NCI-H2196 treated with DMSO at 0.1 percent for 48 hours (cell line): ENCODE measurements around the gene MAGI2.
A peak's percentile ranks its signal among the peaks of the same experiment; 100 is the strongest.
"Not testable (repeated sequence)": the region's sequence is repeated elsewhere in the genome, so short reads cannot be mapped to it uniquely, and the experiment has no call there.

ENCODE experiments used
- DNase-seq: peaks from one replicate; lab custom pipeline; 2025; ENCODE audit not compliant: unreplicated experiment; lab: John Stamatoyannopoulos, UW

Gene MAGI2

DNA sequence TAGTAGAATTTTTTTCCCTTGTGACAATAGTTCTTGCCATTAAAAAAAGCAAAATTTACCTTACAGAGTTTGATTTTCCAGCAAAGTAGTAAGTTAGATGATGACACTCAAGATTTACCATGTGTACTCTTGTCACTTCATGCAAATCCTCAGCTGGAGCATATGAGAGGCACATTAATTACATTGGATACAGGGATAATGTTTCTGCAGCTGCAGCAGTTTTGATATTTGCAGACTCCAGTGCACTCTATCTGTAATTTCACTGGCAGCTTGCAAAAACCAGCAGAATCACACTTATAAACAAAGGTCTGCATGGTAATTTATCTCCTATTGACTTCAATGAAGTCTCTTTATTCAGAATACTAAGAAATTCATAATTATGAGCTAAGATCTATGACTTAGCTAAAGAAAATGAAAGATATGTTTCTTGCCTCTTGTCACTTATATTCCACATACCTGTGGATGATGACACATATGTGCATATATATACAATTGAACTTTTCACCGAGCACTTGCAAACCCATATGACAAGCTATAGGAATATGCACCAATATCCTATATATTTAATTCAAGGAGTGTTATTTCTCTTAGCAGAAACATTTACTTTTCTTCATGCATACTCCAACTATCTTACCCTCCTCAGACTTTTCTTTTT is 1124.3 kb downstream of the MAGI2 start:
- no peak for DNase-seq

DNA sequence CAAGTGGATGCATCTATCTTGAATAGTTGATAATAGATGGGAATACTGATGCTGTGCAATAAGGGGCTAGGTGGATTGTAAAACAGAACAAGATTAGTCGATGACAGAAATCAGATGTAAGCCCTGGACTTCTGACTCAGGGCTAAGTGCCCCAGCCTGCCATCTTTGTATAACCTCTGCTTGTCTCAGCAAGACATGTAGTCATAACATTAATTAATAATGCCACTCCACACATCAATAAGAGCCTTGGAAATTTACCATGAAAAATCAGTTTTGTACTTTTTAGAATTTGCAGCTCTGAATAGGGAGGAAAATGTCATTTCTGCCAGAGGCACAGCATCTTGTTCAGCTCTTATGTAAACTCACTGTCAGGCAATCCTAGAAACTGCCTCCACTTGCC is 1125.7 kb downstream of the MAGI2 start:
- DNase-seq, result no peak

DNA sequence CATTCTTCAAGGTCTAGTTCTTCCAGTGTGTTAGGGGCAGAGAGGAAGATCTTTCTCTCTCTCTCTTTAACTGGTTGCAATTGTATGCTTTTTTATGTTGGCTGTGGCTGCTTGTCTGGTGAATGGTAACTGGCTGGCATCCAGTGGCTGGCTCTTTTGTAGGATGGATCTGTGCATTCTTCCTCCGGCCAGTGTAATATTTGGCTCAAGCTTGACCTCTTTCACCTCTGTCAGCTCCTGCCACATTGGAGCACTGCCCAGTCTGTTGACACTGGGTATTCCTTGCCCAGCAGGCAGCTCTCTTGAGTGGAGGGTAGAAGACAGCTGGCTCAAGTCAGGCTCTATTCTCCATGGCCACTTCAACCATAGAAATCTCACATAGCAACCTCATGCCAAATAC is 1126.6 kb downstream of the MAGI2 start:
- peak; percentile 12 for DNase-seq

DNA sequence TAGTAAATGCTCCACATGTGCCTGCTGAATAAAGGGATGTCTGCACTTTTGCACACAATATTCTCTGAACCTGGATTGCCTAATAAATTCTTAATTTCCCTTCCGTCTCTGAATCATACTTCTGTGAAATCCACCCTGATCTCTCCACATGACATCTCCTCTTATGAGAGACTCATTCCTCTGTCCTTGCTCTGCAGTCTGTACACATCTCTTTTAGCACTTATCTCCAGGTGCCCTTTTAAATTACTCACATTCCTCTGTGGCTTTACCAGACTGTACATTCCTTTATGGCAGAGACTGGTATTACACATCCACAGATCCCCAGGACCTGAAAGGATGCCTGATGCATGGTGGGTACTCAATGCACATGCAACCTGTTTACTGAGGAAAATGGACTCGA is 1127.3 kb downstream of the MAGI2 start:
- no peak for DNase-seq

DNA sequence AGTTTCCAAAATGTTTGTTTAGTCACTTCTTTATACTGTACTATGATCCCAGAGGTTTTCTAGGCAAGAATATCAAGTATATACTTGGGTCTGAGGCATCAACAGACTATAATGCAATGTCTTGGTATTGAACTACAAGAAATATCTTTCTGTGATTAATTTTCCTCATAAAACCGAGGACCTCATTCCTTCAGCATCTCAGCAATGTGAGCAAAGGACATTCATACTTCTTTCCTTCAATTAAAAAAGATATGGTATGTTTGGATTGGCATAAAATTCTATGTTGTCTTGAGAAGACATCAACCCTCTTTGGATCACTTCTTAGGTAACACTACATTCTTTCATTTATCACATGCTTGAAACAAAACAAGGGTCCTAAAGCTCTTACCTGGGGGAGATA is 1130.3 kb downstream of the MAGI2 start:
- no peak for DNase-seq

DNA sequence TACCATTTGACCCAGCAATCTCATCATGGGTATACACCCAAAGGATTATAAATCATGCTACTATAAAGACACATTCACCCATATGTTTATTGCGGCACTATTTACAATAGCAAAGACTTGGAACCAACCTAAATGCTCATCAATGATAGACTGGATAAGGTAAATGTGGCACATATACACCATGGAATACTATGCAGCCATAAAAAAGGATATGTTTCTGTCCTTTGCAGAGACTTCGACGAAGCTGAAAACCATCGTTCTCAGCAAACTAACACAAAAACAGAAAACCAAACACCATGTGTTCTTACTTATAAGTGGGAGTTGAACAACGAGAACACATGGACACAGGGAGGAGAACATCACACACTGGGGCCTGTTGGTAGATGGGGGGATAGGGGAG is 1131.2 kb downstream of the MAGI2 start:
- DNase-seq, result not testable (repeated sequence)

DNA sequence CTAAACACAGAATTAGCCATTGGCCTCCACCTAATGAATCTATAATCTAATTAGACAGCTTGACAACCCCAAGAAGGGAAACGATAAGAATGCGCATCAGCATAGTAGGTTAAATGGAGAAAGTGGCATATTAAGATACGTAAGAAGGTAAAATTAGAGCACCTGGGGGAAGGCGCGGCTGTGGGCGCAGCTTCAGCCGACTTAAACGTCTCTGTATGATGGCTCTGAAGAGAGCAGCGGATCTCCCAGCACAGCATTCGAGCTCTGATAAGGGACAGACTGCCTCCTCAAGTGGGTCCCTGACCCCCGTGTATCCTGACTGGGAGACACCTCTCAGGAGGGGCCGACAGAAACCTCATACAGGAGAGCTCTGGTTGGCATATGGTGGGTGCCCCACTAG is 1136.1 kb downstream of the MAGI2 start:
- no peak for DNase-seq

DNA sequence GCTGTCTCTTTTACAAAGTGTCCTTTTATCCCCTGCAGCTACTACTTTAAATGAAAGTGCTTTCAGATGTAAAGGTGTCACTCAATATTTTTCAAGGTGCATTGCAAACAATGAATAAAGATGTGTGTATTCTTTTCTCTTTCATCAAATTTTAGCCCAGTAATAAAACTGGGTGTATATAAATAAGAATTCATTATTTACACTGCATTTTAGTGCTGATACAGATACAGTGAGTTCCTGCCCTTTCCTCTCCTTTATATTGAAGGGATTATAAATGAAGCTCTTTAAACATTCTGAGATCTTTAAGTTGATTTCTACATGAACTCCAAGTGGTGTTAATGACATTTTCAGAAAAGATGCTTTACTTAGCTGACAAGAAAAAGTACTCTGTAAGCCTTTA is 1137.4 kb downstream of the MAGI2 start:
- no peak for DNase-seq

DNA sequence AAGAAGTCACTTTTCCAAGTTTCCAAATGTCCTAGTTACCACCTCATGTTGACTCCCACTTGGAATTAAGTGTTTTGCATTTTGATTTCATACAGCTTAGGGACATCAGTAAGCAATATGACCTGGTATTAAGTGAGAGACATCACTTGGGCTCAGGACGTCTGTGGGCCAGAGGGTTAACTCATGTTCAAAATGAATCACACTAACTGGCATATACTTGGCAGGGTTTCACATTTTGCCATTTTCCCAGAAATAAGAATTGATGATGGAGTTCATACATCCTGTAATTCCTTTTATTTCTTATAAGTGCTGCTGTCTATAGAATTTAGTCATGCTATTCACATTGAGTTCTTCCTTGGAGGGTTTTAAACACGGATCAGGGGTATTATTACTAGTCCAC is 1138.3 kb downstream of the MAGI2 start:
- DNase-seq, result no peak

DNA sequence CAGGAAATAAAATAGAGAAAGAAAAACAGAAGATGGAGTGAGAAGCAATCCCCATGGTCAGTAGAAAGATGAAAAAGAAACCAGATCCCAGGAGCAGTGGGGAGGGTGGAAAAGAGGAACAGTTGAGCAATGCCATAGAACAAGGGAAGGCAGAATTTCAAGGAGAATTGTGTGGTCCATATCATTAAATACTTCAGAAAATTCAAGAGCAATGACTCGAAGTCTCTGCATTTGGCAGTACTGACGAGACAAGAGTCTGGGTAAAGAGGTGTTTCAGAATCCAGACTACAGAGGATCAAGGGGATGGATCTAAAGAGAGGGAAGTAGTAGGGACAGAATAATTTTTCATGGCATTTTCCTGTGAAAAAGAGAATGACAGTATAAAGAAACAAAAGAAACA is 1142.3 kb downstream of the MAGI2 start:
- DNase-seq, result no peak

DNA sequence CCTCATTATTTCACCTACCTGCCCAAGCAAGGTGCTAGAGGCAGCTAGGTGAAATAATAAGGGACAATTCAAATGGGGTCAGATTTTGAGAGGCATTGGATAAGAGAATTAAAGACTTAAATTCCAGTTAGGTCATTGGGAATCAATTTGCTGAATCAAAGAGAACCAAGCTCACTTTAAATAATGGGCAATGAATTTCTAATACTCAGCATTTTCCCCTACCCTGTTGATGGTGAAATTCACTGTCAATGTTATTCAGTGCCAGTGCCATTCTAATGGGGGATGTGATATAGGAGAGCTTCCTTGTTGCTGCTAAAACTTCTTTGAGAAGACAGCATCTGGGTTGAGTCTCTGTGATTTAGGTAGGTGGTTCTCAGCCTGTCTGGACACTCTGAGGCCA is 1145.6 kb downstream of the MAGI2 start:
- DNase-seq, result no peak

DNA sequence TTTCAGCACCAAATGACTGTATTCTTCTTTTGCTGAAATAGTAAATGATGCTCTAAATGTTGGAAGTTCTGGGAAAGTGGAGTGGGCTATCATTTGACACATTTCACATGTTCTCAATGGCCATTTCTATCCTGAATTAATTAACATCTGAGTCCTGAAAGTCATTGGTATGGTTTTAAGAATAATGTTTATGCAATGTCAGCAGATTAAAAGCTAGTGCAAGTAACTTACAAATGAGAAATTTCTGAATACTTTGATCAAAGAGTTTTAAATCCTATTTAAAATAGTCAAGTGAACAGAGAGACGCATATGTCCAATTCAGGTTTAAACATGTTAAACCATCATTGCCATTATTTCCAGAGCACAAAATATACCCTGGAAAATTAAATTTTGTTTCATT is 1146.8 kb downstream of the MAGI2 start:
- no peak for DNase-seq

DNA sequence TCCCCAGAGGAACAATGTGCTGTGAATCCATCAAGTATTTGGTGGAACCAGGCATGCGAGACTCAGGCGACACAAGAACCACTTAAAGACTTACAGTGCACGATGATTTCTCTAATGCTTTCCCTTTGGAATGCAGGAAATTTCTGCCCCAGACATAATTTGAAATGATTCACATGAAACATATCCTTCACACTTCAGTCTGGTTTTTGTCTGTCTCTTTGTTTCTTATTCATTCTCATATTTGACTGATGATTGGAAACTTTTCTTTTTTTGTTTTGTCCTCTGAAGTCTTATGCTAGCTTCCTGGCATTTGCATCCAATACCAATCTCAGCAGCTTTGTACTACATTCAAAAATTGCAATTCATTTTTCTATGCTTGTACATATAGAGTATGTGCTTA is 1152.1 kb downstream of the MAGI2 start:
- no peak for DNase-seq

DNA sequence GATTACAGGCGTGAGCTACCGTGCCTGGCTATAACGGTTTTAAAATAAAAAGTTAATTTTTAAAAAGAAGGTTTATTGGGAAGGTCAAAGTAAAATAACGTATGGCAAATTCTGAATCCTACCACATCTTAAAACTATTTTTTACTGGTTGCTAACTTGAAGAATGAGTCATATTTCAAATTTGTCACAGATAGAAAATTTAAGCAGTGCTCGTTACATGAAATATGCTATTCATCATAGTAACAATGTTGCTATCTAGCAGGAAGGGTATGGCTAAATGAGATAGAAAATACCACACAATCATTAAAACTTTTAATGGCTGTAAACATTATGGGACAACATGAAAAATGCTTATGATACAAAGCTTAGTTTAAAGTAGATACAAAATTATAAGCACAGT is 1154.4 kb downstream of the MAGI2 start:
- DNase-seq, result no peak

DNA sequence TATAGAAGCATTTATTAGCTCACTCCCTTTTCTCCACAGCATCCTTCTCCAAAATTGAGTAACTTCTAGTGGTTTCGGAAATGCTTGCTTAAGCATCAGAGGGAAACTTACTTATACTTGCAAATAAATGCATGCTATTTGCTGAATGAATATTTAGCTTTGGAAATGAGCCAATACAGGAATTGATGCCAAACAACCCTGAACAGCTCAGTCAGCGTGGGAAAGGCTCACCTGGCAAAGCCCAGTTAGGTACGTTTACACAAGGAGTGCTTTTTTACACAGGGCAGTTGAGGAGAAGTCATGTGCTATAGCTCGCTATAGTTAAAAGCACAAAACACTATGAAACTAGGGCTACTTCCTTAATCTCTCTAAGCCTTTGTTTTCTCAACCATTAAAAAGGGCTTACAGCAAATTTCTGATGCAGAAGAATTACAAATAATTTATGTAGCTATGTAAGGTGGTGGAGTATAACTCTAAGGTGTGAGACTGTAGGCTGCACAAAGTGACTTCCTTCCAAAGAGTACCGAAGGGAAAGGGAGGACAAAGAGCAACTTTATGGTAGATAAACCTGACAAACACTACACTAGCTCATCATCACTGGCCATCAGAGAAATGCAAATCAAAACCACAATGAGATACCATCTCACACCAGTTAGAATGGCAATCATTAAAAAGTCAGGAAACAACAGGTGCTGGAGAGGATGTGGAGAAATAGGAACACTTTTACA is 1156.7 kb downstream of the MAGI2 start:
- DNase-seq, result no peak

DNA sequence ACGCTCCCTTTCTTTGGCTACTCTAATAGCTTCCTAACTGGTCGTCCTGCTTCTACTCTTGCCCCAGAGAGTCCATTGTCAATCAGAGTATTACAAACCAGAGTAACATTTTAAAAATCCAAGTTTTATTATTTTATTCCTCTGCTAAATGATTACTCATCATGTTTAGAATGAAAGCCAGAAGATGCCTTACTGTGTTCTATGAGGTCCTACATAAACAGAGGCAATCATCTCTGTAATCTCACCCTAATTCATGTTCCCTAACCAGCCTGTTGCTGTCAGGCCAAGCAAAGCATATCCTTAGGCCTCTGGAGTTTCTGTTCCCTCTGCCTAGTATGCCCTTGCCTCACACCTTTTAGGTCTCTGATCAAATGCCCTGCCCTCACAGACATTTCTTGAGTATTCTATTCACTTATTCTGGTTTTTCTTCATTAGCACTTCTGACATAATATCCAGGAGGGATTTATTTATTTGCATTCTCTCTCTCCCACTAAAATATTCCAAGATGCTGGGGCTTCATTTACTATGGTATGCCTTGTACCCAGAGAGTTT is 1157.3 kb downstream of the MAGI2 start:
- DNase-seq, result no peak

DNA sequence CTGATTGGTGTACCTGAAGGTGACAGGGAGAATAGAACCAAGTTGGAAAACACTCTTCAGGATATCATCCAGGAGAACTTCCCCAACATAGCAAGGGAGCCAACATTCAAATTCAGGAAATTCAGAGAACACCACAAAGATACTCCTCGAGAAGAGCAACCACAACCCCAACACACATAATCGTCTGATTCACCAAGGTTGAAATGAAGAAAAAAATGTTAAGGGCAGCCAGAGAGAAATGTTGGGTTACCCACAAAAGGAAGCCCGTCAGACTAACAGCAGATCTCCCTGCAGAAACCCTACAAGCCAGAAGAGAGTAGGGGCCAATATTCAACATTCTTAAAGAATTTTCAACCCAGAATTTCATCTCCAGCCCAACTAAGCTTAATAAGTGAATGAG is 1164.0 kb downstream of the MAGI2 start:
- DNase-seq, result not testable (repeated sequence)

DNA sequence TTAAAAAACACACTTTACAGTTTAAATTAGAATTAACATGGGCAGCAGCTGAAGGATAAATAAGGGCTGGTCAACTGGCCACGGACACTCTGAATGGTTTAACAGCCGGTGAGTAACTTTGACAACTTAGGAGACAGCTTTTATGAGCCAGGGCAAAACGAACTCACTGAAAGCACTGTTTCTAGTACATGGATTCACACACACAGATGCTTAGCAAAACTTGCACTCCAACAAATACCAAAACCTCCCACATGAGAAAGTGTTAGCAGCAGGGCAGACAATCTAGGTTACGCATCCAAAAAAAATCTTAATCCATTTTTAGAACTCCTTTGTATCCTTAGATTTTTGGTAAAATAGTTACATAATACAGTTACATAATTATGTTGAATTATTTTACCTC is 1168.5 kb downstream of the MAGI2 start:
- DNase-seq, result no peak

DNA sequence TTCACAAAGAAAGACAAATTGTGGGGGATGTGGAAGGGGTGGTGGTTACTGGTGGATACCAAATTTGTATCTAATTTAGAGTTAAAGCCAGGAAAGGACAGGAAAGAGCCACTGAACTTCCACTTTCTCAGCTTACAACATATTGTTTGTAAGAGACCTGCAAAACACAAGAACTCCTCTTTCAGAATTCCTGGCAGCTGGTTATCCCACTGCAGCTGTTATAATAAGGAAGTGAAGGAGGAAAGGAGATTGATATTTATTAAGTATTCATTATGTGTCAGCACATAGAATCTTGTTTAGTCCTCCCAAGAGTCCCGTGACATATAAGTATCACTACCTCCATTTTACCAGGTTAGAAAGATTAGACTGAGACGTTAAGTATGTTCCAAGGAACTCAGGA is 1173.2 kb downstream of the MAGI2 start:
- DNase-seq, result no peak

DNA sequence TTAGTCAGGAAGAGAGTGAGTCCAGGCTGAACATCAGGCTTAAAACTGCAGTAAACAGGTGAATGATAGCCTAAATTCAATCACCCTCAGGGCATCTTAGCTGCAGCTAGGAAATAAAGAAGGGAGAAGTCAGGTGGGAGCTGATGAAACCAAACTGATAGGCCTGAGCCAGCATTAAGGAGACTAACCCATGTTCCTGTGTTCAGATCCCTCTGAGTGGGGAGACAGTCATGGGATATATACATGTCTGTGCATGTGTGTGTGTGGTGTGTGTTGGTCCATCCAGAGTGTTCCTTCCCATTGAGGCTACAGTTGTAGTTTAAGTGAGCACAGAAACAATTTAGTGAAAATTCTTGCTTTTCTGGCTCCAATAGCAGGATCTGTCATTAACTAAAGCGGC is 1174.0 kb downstream of the MAGI2 start:
- DNase-seq, result no peak

DNA sequence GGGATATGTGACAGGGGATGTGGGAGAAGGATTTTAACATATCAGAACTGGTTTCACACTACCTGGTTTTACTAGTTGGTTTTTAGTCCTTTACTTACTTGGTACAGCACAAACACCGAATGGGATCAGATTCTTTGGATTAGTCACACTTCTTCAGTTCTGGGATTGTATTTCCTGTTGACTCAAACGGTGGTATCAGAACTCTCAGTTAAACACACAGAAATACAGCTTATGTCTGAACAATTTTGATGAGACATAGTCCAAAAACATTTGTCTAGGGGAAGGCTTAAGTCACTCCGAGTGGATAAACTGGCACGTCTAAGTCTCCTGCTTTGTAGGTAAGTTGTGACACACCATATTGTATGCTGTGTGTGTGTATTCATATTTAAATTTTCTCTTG is 1174.4 kb downstream of the MAGI2 start:
- no peak for DNase-seq

DNA sequence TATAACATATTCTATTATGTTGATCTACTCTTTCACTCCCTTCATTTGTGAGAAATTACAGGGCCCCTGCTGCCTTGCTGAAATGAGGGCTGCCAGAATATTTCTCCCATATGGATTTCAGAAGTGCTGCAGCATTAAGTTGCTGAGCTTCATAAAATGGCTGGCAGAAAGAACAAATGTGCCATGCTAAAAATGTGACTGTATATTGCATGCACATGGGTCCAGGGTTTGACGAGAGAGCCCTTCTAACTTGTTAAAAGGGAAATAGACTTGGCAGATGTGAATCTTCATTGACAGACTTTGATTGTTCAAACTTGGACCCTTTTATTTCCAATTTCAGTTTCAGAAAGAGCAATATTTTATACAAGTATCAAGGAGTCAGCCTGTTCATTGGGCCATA is 1186.3 kb downstream of the MAGI2 start:
- DNase-seq, result no peak

DNA sequence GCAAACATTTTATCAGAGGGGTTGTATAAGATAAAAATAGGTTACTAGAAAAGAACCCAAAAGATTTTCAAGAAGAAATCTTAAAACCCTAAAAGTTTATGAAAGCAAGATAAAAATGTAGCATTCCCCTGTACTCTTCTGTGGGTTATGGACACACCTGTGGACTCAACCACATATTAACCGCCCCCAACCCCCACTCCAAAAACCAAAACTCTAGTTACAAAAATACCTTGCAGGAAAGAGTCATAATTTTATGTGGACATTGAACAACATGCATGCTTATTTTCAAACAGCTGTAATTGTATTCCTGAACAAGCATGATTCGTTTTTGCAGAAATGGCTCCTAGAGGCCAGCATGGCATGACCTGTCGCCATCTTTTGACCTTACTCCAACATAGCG is 1188.0 kb downstream of the MAGI2 start:
- DNase-seq, result no peak
